GM21423 (cell line): ENCODE data around the gene TRMU.

ENCODE experiments used
- ATAC-seq: cut with Tn5 transposase; IDR thresholded peaks from one replicate; pipeline ENCODE4 v1.9.1; 2021; ENCODE audit warnings: mild to moderate bottlenecking, moderate library complexity; ENCODE audit not compliant: unreplicated experiment

Gene TRMU

GRCh38 chr22:46336119-46337078, 885 bp downstream of the TRMU start:
- ATAC-seq = peak; percentile 10

- ATAC-seq = no peak
Observed at GRCh38 chr22:46337870-46338269, 2.4 kb downstream of the TRMU start.

- no peak for ATAC-seq
Observed at GRCh38 chr22:46338636-46339035, 3.1 kb downstream of the TRMU start.

GRCh38 chr22:46339956-46340355, 4.4 kb downstream of the TRMU start:
- no peak for ATAC-seq

- no peak for ATAC-seq
Observed at GRCh38 chr22:46340676-46341075, 5.2 kb downstream of the TRMU start.

GRCh38 chr22:46346680-46347405, 11.3 kb downstream of the TRMU start:
- ATAC-seq = no peak

- no peak for ATAC-seq
Observed at GRCh38 chr22:46347646-46348045, 12.1 kb downstream of the TRMU start.

- no peak for ATAC-seq
Observed at GRCh38 chr22:46348099-46348695, 12.7 kb downstream of the TRMU start.

- ATAC-seq = no peak
Observed at GRCh38 chr22:46349238-46349637, 13.7 kb downstream of the TRMU start.

GRCh38 chr22:46349681-46350080, 14.2 kb downstream of the TRMU start:
- ATAC-seq = no peak

- ATAC-seq = no peak
Observed at GRCh38 chr22:46350121-46350520, 14.6 kb downstream of the TRMU start.

GRCh38 chr22:46350646-46351045, 15.1 kb downstream of the TRMU start:
- ATAC-seq = no peak

GRCh38 chr22:46351131-46351735, 15.7 kb downstream of the TRMU start:
- ATAC-seq = no peak

- ATAC-seq = no peak
Observed at GRCh38 chr22:46351767-46352166, 16.3 kb downstream of the TRMU start.

- ATAC-seq = no peak
Observed at GRCh38 chr22:46352276-46352675, 16.8 kb downstream of the TRMU start.

- ATAC-seq = no peak
Observed at GRCh38 chr22:46352691-46353386, 17.3 kb downstream of the TRMU start.

GRCh38 chr22:46353483-46354105, 18.1 kb downstream of the TRMU start:
- no peak for ATAC-seq

GRCh38 chr22:46354176-46354992, 18.9 kb downstream of the TRMU start:
- no peak for ATAC-seq

- no peak for ATAC-seq
Observed at GRCh38 chr22:46354993-46355305, 19.4 kb downstream of the TRMU start.
